Memory B cell (primary cell): ENCODE measurements around the gene PADI2.

Source experiments
- ATAC-seq: fragments of 150-1000 bp; cut with Tn5 transposase; 2 replicates; pipeline ENCODE4 v1.10.0; 2021; ENCODE audit warnings: low read depth, mild to moderate bottlenecking, moderate library complexity
- DNase-seq, 2 donors: peaks; one replicate each; pipeline ENCODE4 v3.0.0; 2022; ENCODE audit warnings: low spot score in 2 of 2
- H3K27ac Mint-ChIP-seq: one replicate; pipeline ENCODE4 v1.8.0; 2022; ENCODE audit warnings: mild to moderate bottlenecking, moderate library complexity, mixed read lengths
- H3K27me3 Mint-ChIP-seq: one replicate; pipeline ENCODE4 v1.8.0; 2022; ENCODE audit warnings: mixed read lengths
- H3K36me3 Mint-ChIP-seq: one replicate; pipeline ENCODE4 v1.8.0; 2022; ENCODE audit warnings: mild to moderate bottlenecking, mixed read lengths
- H3K4me1 Mint-ChIP-seq: one replicate; pipeline ENCODE4 v1.8.0; 2022; ENCODE audit warnings: mixed read lengths
- H3K4me3 Mint-ChIP-seq: one replicate; pipeline ENCODE4 v1.8.0; 2022; ENCODE audit warnings: mild to moderate bottlenecking, moderate library complexity, mixed read lengths
- H3K9me3 Mint-ChIP-seq: one replicate; pipeline ENCODE4 v1.8.0; 2022; ENCODE audit warnings: mixed read lengths

Gene PADI2

GRCh38 chr1:17130138-17130635 lies 10.9 kb upstream of the PADI2 start:
- peaks cover 15% of the 10 kb centered on the region for H3K27me3 Mint-ChIP-seq
- H3K36me3 Mint-ChIP-seq, result peaks cover 2% of the 10 kb centered on the region
- ATAC-seq (no peak), DNase-seq (no peak)
- H3K4me3 Mint-ChIP-seq, result no peak overlapping the region
- H3K27ac Mint-ChIP-seq, result no peak overlapping the region
- H3K9me3 Mint-ChIP-seq, result no peaks in the 10 kb centered on the region
- H3K4me1 Mint-ChIP-seq, result peaks cover 6% of the 10 kb centered on the region

- no peaks in the 10 kb centered on the region for H3K36me3 Mint-ChIP-seq
- DNase-seq (peak in 1 of 2 donors; percentile 25), ATAC-seq (peak; percentile 87)
- H3K27ac Mint-ChIP-seq, result peak overlapping the region; percentile 72
- H3K27me3 Mint-ChIP-seq, result peaks cover 8% of the 10 kb centered on the region
- peaks cover 6% of the 10 kb centered on the region for H3K4me1 Mint-ChIP-seq
- H3K9me3 Mint-ChIP-seq, result no peaks in the 10 kb centered on the region
- H3K4me3 Mint-ChIP-seq, result peak overlapping the region; percentile 43
Observed at GRCh38 chr1:17128361-17128760, 9.1 kb upstream of the PADI2 start.

- Mint-ChIP-seq H3K9me3 (no peaks in the 10 kb centered on the region), H3K4me1 (peaks cover 6% of the 10 kb centered on the region), H3K4me3 (no peak overlapping the region), H3K27me3 (peaks cover 6% of the 10 kb centered on the region), H3K27ac (no peak overlapping the region), H3K36me3 (no peaks in the 10 kb centered on the region)
- peak; percentile 85 to 92 for DNase-seq
- peak; percentile 76 for ATAC-seq
Observed at GRCh38 chr1:17125756-17126237, 6.5 kb upstream of the PADI2 start.

GRCh38 chr1:17123196-17124045 lies 4.2 kb upstream of the PADI2 start:
- H3K27me3 Mint-ChIP-seq, result peaks cover 13% of the 10 kb centered on the region
- H3K4me3 Mint-ChIP-seq, result no peak overlapping the region
- peaks cover 20% of the 10 kb centered on the region for H3K4me1 Mint-ChIP-seq
- no peak overlapping the region for H3K27ac Mint-ChIP-seq
- H3K36me3 Mint-ChIP-seq, result no peaks in the 10 kb centered on the region
- ATAC-seq (no peak), DNase-seq (no peak)
- no peaks in the 10 kb centered on the region for H3K9me3 Mint-ChIP-seq

- Mint-ChIP-seq H3K9me3 (no peaks in the 10 kb centered on the region), H3K27me3 (peaks cover 19% of the 10 kb centered on the region), H3K36me3 (no peaks in the 10 kb centered on the region), H3K27ac (no peak overlapping the region), H3K4me3 (no peak overlapping the region), H3K4me1 (peaks cover 23% of the 10 kb centered on the region)
- ATAC-seq, result no peak
- DNase-seq, result no peak
Observed at GRCh38 chr1:17122521-17123164, 3.4 kb upstream of the PADI2 start.

GRCh38 chr1:17121881-17122280 lies 2.6 kb upstream of the PADI2 start:
- no peak for ATAC-seq
- Mint-ChIP-seq H3K27ac (no peak overlapping the region), H3K9me3 (no peaks in the 10 kb centered on the region), H3K4me3 (no peak overlapping the region), H3K36me3 (no peaks in the 10 kb centered on the region), H3K4me1 (peaks cover 23% of the 10 kb centered on the region), H3K27me3 (peaks cover 19% of the 10 kb centered on the region)
- DNase-seq, result no peak

GRCh38 chr1:17120962-17121837 lies 1.9 kb upstream of the PADI2 start:
- no peak overlapping the region for H3K4me3 Mint-ChIP-seq
- no peak for ATAC-seq

GRCh38 chr1:17120481-17120877 lies 1.2 kb upstream of the PADI2 start:
- H3K9me3 Mint-ChIP-seq, result no peaks in the 10 kb centered on the region
- no peak for ATAC-seq
- no peaks in the 10 kb centered on the region for H3K36me3 Mint-ChIP-seq
- H3K27ac Mint-ChIP-seq, result no peak overlapping the region
- no peak for DNase-seq
- peaks cover 16% of the 10 kb centered on the region for H3K27me3 Mint-ChIP-seq
- H3K4me3 Mint-ChIP-seq, result no peak overlapping the region
- H3K4me1 Mint-ChIP-seq, result peaks cover 21% of the 10 kb centered on the region

More at GRCh38 chr1:17120962-17121837, 1.9 kb upstream of the PADI2 start:
- Mint-ChIP-seq H3K36me3 (no peaks in the 10 kb centered on the region), H3K9me3 (no peaks in the 10 kb centered on the region), H3K27ac (no peak overlapping the region), H3K4me1 (peaks cover 23% of the 10 kb centered on the region), H3K27me3 (peaks cover 18% of the 10 kb centered on the region)
- DNase-seq, result no peak

- ATAC-seq, result peak; percentile 40
- H3K27ac Mint-ChIP-seq, result no peak overlapping the region
Observed at GRCh38 chr1:17119773-17120480, 676 bp upstream of the PADI2 start.

GRCh38 chr1:17118706-17119075 lies 560 bp downstream of the PADI2 start:
- Mint-ChIP-seq H3K27me3 (peaks cover 16% of the 10 kb centered on the region), H3K27ac (peak overlapping the region; percentile 39), H3K4me3 (peak overlapping the region; percentile 83), H3K4me1 (peaks cover 21% of the 10 kb centered on the region), H3K9me3 (no peaks in the 10 kb centered on the region), H3K36me3 (no peaks in the 10 kb centered on the region)
- DNase-seq (peak in 1 of 2 donors; percentile 14), ATAC-seq (no peak)

More at GRCh38 chr1:17119773-17120480, 676 bp upstream of the PADI2 start:
- peak overlapping the region; percentile 83 for H3K4me3 Mint-ChIP-seq
- H3K4me1 Mint-ChIP-seq, result peaks cover 21% of the 10 kb centered on the region
- no peaks in the 10 kb centered on the region for H3K9me3 Mint-ChIP-seq
- peak in 1 of 2 donors; percentile 11 for DNase-seq
- peaks cover 16% of the 10 kb centered on the region for H3K27me3 Mint-ChIP-seq
- H3K36me3 Mint-ChIP-seq, result no peaks in the 10 kb centered on the region

GRCh38 chr1:17118268-17118667 lies 983 bp downstream of the PADI2 start:
- no peak for DNase-seq
- no peak for ATAC-seq
- Mint-ChIP-seq H3K4me1 (peaks cover 21% of the 10 kb centered on the region), H3K36me3 (no peaks in the 10 kb centered on the region), H3K27me3 (peaks cover 16% of the 10 kb centered on the region), H3K4me3 (peak overlapping the region; percentile 83), H3K27ac (peak overlapping the region; percentile 39), H3K9me3 (no peaks in the 10 kb centered on the region)

- no peaks in the 10 kb centered on the region for H3K9me3 Mint-ChIP-seq
- DNase-seq (no peak), ATAC-seq (no peak)
- H3K4me3 Mint-ChIP-seq, result peak overlapping the region; percentile 83
- H3K27ac Mint-ChIP-seq, result no peak overlapping the region
- no peaks in the 10 kb centered on the region for H3K36me3 Mint-ChIP-seq
- peaks cover 16% of the 10 kb centered on the region for H3K27me3 Mint-ChIP-seq
- peaks cover 21% of the 10 kb centered on the region for H3K4me1 Mint-ChIP-seq
Observed at GRCh38 chr1:17117451-17118265, 1.6 kb downstream of the PADI2 start.
